CD4-positive, alpha-beta T cell treated with Interleukin-12 subunit alpha and Interleukin-12 subunit beta, for 1 hour (primary cell): ENCODE measurements around the gene DCXR.
"Not testable (repeated sequence)": the region's sequence is repeated elsewhere in the genome, so short reads cannot be mapped to it uniquely, and the experiment has no call there.

Experiments used
- DNase-seq: peaks from one replicate; pipeline ENCODE4 v3.0.0-alpha.2; 2020

The DCXR gene

GRCh38 chr17:82054351-82055022 lies 17.0 kb upstream of the DCXR start:
- DNase-seq = no peak

- no peak for DNase-seq
These were observed 16.2 kb upstream of the DCXR start for GRCh38 chr17:82053556-82054263.

GRCh38 chr17:82053130-82053529 lies 15.6 kb upstream of the DCXR start:
- no peak for DNase-seq

GRCh38 chr17:82052638-82053059 lies 15.2 kb upstream of the DCXR start:
- no peak for DNase-seq

GRCh38 chr17:82051776-82052637 lies 14.5 kb upstream of the DCXR start, which contains the start of the genes GPS1 and RFNG:
GPS1 (plus strand) TSS chr17:82051898; CDS start chr17:82051932, 34 bp downstream.
RFNG (minus strand) TSS chr17:82051811; CDS start chr17:82051766, 45 bp downstream.
- DNase-seq = peak; percentile 81

- DNase-seq = no peak
These were observed 13.5 kb upstream of the DCXR start for GRCh38 chr17:82050761-82051641.

- DNase-seq = no peak
These were observed 12.8 kb upstream of the DCXR start for GRCh38 chr17:82050152-82050760.

GRCh38 chr17:82049521-82049971 lies 12.0 kb upstream of the DCXR start:
- DNase-seq = no peak

- DNase-seq = no peak
These were observed 11.6 kb upstream of the DCXR start for GRCh38 chr17:82049106-82049505.

- no peak for DNase-seq
These were observed 11.1 kb upstream of the DCXR start for GRCh38 chr17:82048571-82048971.

GRCh38 chr17:82047914-82048570 lies 10.5 kb upstream of the DCXR start:
- no peak for DNase-seq

GRCh38 chr17:82047379-82047778 lies 9.9 kb upstream of the DCXR start:
- no peak for DNase-seq

GRCh38 chr17:82046903-82047302 lies 9.4 kb upstream of the DCXR start:
- DNase-seq = no peak

- DNase-seq = no peak
These were observed 8.5 kb upstream of the DCXR start for GRCh38 chr17:82045936-82046484.

GRCh38 chr17:82043507-82043906 lies 6.0 kb upstream of the DCXR start:
- DNase-seq = no peak

- no peak for DNase-seq
These were observed 5.2 kb upstream of the DCXR start for GRCh38 chr17:82042649-82043048.

GRCh38 chr17:82041144-82041814 lies 3.8 kb upstream of the DCXR start:
- DNase-seq = no peak

- no peak for DNase-seq
These were observed 2.3 kb upstream of the DCXR start for GRCh38 chr17:82039695-82040299.

GRCh38 chr17:82038796-82039409 lies 1.4 kb upstream of the DCXR start:
- not testable (repeated sequence) for DNase-seq

GRCh38 chr17:82037889-82038195 lies 345 bp upstream of the DCXR start:
- DNase-seq = no peak
